Peyer's patch (tissue), 4 donors: Measurements from ENCODE around the gene RFWD3. TPM values are rescaled to one million over a fixed set of nuclear protein-coding genes. Genes with fewer than 3 reads are reported as not detected.
A peak's percentile ranks its signal among the peaks of the same experiment; 100 is the strongest.

ENCODE experiments used
- DNase-seq, 3 donors: peaks; one replicate each; pipeline ENCODE4 v3.0.0-alpha.2; 2017 to 2019
- H3K27ac ChIP-seq, 4 donors: fragments of 200-600 bp; sonication (generic); one replicate each; pipeline ENCODE4 v1.5.1; 2016 to 2019
- H3K27me3 ChIP-seq, 2 donors: fragments of 200-600 bp; sonication (generic); one replicate each; pipeline ENCODE4 v1.5.1; 2019
- H3K36me3 ChIP-seq, 3 donors: fragments of 200-600 bp; sonication (generic); one replicate each; pipeline ENCODE4 v1.5.1; 2016 to 2019
- H3K4me1 ChIP-seq, 4 donors: fragments of 200-600 bp; sonication (generic); one replicate each; pipeline ENCODE4 v1.5.1; 2016 to 2019
- H3K4me3 ChIP-seq, 4 donors: fragments of 200-600 bp; sonication (generic); 1 replicate in 3 of 4; 2 replicates in 1 of 4; pipeline ENCODE4 v1.5.1; 2016 to 2019; ENCODE audit warnings: mild to moderate bottlenecking in 1 of 4
- H3K9me3 ChIP-seq, 4 donors: fragments of 200-600 bp; sonication (generic); one replicate each; pipeline ENCODE4 v1.5.1; 2016 to 2019; ENCODE audit warnings: mild to moderate bottlenecking in 1 of 4
- POLR2A ChIP-seq, 2 donors: fragments of 450-650 bp; IDR thresholded peaks; one replicate each; pipeline ENCODE4 v1.5.1; 2017; ENCODE audit warnings: antibody characterized with exemption in 2 of 2, mild to moderate bottlenecking in 2 of 2, moderate library complexity in 2 of 2
- total RNA-seq, 4 donors: library from RNA; depleted of rRNA; stranded (reverse); fragments of >200 nt; gene quantifications; one replicate each; pipeline ENCODE4 v1.1.0, GENCODE V29; 2016
- TF ChIP-seq, protein P1 (sequence below), 6 experiments: fragments of 450-650 bp in 4 of 6; fragments of 200-600 bp in 2 of 6; sonication (generic) in 1 of 6; IDR thresholded peaks; one replicate each; pipeline ENCODE4 v1.5.1; 2017 to 2019; ENCODE audit warnings: antibody characterized with exemption in 6 of 6, mild to moderate bottlenecking in 3 of 6, moderate library complexity in 1 of 6

RFWD3 gene
- total RNA-seq, 4 donors from 2014 or later, result 13.7 to 33.8 (median 23.8) TPM

- no peaks in the 10 kb centered on the region for H3K36me3 ChIP-seq
- DNase-seq, result no peak
- no peak for TF ChIP-seq POLR2A (IDR thresholded peaks at IDR 0.05)
- TF ChIP-seq, protein P1, sequence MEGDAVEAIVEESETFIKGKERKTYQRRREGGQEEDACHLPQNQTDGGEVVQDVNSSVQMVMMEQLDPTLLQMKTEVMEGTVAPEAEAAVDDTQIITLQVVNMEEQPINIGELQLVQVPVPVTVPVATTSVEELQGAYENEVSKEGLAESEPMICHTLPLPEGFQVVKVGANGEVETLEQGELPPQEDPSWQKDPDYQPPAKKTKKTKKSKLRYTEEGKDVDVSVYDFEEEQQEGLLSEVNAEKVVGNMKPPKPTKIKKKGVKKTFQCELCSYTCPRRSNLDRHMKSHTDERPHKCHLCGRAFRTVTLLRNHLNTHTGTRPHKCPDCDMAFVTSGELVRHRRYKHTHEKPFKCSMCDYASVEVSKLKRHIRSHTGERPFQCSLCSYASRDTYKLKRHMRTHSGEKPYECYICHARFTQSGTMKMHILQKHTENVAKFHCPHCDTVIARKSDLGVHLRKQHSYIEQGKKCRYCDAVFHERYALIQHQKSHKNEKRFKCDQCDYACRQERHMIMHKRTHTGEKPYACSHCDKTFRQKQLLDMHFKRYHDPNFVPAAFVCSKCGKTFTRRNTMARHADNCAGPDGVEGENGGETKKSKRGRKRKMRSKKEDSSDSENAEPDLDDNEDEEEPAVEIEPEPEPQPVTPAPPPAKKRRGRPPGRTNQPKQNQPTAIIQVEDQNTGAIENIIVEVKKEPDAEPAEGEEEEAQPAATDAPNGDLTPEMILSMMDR (IDR thresholded peaks at IDR 0.05), result no peak
These were observed 55.0 kb downstream of the RFWD3 start for GRCh38 chr16:74611721-74612120.

GRCh38 chr16:74608944-74609343 lies 57.7 kb downstream of the RFWD3 start:
- TF ChIP-seq, protein P1 (IDR thresholded peaks at IDR 0.05), result no peak
- no peak for TF ChIP-seq POLR2A (IDR thresholded peaks at IDR 0.05)
- no peaks in the 10 kb centered on the region for H3K9me3 ChIP-seq
- no peak overlapping the region for H3K27ac ChIP-seq
- peaks cover 0 to 30% (median 5%) of the 10 kb centered on the region in 4 donors for H3K4me1 ChIP-seq
- no peaks in the 10 kb centered on the region for H3K36me3 ChIP-seq
- no peak for DNase-seq
- no peak overlapping the region for H3K4me3 ChIP-seq
- no peaks in the 10 kb centered on the region for H3K27me3 ChIP-seq

More at GRCh38 chr16:74611721-74612120, 55.0 kb downstream of the RFWD3 start:
- Histone ChIP-seq H3K9me3 (no peaks in the 10 kb centered on the region), H3K27me3 (no peaks in the 10 kb centered on the region), H3K27ac (no peak overlapping the region), H3K4me1 (peaks cover 0 to 10% (median 0%) of the 10 kb centered on the region in 4 donors), H3K4me3 (no peak overlapping the region)

- Histone ChIP-seq H3K27ac (peak overlapping the region in 1 of 4 donors; percentile 97), H3K4me3 (no peak overlapping the region), H3K36me3 (no peaks in the 10 kb centered on the region), H3K4me1 (peaks cover 0 to 34% (median 5%) of the 10 kb centered on the region in 4 donors), H3K9me3 (no peaks in the 10 kb centered on the region), H3K27me3 (no peaks in the 10 kb centered on the region)
- no peak for TF ChIP-seq POLR2A (IDR thresholded peaks at IDR 0.05)
- TF ChIP-seq, protein P1 (IDR thresholded peaks at IDR 0.05), result no peak
- no peak for DNase-seq
These were observed 58.3 kb downstream of the RFWD3 start for GRCh38 chr16:74608381-74608780.

DNA sequence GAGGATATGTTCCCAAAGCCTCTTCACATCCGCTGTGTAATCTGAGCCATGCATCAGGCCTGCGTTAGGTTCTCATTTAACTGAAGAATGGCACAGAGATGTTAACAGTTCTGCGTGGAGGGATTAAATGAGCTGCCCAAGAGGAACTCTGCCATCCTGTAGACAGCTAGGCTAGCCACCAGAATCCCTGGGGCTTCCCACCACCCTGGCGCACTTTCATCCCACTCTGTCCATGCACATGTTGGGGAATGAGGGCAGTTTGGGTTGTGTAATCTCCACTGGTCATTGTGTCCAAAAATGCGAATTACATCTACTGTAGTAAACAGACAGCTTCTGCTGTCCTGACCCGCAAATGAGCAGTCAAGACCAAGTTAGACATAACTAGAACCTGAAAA lies 58.7 kb downstream of the RFWD3 start:
- no peaks in the 10 kb centered on the region for H3K27me3 ChIP-seq
- TF ChIP-seq POLR2A (IDR thresholded peaks at IDR 0.05), result no peak
- TF ChIP-seq, protein P1 (IDR thresholded peaks at IDR 0.05), result no peak
- H3K4me1 ChIP-seq, result peaks cover 0 to 36% (median 5%) of the 10 kb centered on the region in 4 donors
- no peak overlapping the region for H3K4me3 ChIP-seq
- H3K9me3 ChIP-seq, result no peaks in the 10 kb centered on the region
- no peaks in the 10 kb centered on the region for H3K36me3 ChIP-seq
- DNase-seq, result no peak
- H3K27ac ChIP-seq, result peak overlapping the region in 3 of 4 donors; percentile 88 to 97 (median 97)

DNA sequence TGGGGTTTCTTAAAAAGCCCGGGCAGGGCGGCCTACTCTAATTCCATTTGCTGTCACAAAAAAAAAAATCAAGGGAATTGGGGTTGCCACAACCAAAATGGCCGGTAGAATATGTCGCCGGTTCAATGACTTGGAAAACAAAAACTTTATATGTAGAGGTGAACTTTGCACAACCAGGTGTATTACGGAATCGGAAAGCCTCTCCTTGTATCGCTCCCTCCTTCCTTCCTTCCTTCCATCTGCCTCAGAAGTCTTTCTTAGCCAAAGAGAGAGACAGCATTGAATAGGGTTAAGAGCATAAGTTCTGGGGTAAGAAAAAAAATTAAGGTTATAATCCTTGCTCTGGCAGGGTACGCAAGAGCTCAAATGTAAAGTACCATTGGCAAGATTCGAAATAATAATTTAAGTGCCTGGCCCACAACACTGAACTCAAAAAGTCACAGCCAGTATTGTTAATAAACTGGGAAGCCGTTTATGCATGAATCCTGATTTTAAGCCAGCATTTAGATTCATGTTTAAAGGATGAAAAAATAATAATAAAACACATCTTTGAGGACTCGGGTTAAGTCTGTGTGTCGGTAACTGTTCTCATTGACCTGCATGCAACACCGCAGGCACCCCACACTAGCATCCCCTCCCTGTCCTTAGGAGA lies 59.2 kb downstream of the RFWD3 start:
- Histone ChIP-seq H3K36me3 (no peaks in the 10 kb centered on the region), H3K4me3 (peak overlapping the region; percentile 68 to 98 (median 96)), H3K27ac (peak overlapping the region; percentile 88 to 97 (median 96)), H3K27me3 (no peaks in the 10 kb centered on the region), H3K9me3 (no peaks in the 10 kb centered on the region), H3K4me1 (peaks cover 0 to 39% (median 5%) of the 10 kb centered on the region in 4 donors)
- no peak for DNase-seq
- TF ChIP-seq, protein P1 (IDR thresholded peaks at IDR 0.05), result no peak
